ENCODE data around the gene RHBDF1.

RHBDF1 gene

DNA sequence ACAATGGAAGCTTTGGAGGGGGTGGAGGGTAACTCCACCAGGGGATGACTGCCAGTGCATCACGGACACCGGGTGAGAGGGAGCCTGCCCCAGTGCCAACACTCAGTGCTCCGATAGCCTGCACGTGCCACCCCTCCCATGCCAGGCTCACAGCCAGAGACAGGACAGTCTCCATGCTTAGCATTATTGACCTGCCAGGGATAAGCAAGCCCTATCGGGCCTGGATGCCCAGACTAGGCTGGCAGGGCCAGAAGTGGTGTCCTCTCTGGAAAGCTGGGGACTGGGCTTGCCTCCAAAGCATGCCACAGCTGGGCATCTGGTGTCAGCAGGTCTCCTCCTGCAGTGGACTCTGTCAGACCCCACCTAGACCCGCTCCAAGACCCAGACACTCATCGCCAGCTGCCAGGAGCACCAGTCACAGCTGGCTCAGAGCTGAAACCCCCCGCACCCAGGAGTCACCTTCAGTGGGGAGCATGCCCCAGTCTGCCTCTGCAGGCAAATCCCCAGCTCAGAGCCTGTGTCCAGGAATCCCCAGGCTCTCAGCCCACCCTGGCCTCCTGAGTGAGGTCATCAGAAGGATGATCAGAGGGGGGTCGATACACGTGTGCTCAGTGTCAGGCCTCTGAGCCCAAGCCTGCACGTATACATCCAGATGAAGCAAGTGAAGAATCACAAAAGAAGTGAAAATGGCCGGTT lies 1.8 kb upstream of the RHBDF1 start:
- no peak for ATAC-seq

DNA sequence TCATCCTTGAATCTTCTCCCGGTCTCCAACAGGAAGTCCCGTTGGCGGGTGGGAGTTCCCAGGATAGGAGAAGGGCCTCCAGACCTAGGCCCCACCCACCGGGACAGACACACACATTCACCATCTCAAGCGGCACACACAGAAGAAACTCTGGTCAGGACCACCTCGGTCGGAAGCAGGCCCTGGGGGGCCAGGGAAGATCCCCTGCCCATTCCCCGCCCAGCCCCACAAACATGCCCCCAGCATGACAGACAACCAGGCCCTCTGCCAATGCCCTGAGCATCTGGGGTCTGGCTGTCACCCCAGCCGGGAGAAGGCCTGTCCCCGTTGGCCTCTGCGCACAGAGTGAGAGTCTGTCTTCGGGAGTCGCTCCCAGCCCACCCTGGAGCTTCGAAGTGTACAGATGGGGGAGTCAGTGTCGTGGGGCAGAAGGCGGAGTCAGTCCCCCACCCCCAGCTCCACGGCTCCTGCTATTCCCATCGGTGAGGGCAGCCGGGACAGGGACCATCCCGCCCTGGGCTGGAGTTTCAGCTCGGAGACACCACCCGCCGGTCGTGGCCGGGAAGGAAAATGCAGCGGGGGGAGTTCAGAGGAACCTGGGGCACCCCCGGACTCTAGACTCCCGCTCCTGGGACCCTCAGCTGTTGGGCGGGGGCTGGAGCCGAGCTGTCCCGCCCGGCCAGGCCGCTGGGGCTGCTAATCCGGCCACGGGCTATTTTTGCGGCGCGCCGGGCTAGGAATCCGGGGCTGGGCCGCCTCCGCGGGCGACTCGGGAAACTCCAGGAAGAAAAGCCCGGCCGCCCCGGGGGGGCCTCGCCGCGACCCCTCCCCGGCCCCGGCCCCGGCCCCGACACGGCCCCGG lies 660 bp downstream of the RHBDF1 start:
- ATAC-seq, result peak; percentile 82
- TF ChIP-seq ZFP3 (CRISPR knock-in tag; IDR thresholded peaks at IDR 0.05), result no peak
- TF ChIP-seq, protein P1, sequence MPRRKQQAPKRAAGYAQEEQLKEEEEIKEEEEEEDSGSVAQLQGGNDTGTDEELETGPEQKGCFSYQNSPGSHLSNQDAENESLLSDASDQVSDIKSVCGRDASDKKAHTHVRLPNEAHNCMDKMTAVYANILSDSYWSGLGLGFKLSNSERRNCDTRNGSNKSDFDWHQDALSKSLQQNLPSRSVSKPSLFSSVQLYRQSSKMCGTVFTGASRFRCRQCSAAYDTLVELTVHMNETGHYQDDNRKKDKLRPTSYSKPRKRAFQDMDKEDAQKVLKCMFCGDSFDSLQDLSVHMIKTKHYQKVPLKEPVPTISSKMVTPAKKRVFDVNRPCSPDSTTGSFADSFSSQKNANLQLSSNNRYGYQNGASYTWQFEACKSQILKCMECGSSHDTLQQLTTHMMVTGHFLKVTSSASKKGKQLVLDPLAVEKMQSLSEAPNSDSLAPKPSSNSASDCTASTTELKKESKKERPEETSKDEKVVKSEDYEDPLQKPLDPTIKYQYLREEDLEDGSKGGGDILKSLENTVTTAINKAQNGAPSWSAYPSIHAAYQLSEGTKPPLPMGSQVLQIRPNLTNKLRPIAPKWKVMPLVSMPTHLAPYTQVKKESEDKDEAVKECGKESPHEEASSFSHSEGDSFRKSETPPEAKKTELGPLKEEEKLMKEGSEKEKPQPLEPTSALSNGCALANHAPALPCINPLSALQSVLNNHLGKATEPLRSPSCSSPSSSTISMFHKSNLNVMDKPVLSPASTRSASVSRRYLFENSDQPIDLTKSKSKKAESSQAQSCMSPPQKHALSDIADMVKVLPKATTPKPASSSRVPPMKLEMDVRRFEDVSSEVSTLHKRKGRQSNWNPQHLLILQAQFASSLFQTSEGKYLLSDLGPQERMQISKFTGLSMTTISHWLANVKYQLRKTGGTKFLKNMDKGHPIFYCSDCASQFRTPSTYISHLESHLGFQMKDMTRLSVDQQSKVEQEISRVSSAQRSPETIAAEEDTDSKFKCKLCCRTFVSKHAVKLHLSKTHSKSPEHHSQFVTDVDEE (CRISPR knock-in tag; IDR thresholded peaks at IDR 0.05), result no peak
- TF ChIP-seq, protein P2, sequence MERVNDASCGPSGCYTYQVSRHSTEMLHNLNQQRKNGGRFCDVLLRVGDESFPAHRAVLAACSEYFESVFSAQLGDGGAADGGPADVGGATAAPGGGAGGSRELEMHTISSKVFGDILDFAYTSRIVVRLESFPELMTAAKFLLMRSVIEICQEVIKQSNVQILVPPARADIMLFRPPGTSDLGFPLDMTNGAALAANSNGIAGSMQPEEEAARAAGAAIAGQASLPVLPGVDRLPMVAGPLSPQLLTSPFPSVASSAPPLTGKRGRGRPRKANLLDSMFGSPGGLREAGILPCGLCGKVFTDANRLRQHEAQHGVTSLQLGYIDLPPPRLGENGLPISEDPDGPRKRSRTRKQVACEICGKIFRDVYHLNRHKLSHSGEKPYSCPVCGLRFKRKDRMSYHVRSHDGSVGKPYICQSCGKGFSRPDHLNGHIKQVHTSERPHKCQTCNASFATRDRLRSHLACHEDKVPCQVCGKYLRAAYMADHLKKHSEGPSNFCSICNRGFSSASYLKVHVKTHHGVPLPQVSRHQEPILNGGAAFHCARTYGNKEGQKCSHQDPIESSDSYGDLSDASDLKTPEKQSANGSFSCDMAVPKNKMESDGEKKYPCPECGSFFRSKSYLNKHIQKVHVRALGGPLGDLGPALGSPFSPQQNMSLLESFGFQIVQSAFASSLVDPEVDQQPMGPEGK (CRISPR knock-in tag; IDR thresholded peaks at IDR 0.05; ENCODE audit: borderline replicate concordance), result no peak
- TF ChIP-seq RARB (CRISPR knock-in tag; IDR thresholded peaks at IDR 0.05), result no peak
- TF ChIP-seq ISL1 (CRISPR knock-in tag; IDR thresholded peaks at IDR 0.05), result no peak
- no peak for TF ChIP-seq ZNF8 (CRISPR knock-in tag; IDR thresholded peaks at IDR 0.05)
- TF ChIP-seq ESRRG (CRISPR knock-in tag; IDR thresholded peaks at IDR 0.05), result no peak
- TF ChIP-seq CSDC2 (CRISPR knock-in tag; IDR thresholded peaks at IDR 0.05), result no peak
- TF ChIP-seq ZC3H10 (CRISPR knock-in tag; IDR thresholded peaks at IDR 0.05), result no peak
- TF ChIP-seq ZNF70 (CRISPR knock-in tag; IDR thresholded peaks at IDR 0.05), result no peak
- no peak for TF ChIP-seq ARNTL (CRISPR knock-in tag; IDR thresholded peaks at IDR 0.05; ENCODE audit: borderline replicate concordance, low read depth)
- TF ChIP-seq ZNF565 (CRISPR knock-in tag; conservative IDR thresholded peaks at IDR 0.05; ENCODE audit: low read depth), result no peak
- TF ChIP-seq, protein P3, sequence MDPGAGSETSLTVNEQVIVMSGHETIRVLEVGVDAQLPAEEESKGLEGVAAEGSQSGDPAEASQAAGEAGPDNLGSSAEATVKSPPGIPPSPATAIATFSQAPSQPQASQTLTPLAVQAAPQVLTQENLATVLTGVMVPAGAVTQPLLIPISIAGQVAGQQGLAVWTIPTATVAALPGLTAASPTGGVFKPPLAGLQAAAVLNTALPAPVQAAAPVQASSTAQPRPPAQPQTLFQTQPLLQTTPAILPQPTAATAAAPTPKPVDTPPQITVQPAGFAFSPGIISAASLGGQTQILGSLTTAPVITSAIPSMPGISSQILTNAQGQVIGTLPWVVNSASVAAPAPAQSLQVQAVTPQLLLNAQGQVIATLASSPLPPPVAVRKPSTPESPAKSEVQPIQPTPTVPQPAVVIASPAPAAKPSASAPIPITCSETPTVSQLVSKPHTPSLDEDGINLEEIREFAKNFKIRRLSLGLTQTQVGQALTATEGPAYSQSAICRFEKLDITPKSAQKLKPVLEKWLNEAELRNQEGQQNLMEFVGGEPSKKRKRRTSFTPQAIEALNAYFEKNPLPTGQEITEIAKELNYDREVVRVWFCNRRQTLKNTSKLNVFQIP (CRISPR knock-in tag; IDR thresholded peaks at IDR 0.05; ENCODE audit: borderline replicate concordance, low read depth), result no peak
- TF ChIP-seq, protein P4, sequence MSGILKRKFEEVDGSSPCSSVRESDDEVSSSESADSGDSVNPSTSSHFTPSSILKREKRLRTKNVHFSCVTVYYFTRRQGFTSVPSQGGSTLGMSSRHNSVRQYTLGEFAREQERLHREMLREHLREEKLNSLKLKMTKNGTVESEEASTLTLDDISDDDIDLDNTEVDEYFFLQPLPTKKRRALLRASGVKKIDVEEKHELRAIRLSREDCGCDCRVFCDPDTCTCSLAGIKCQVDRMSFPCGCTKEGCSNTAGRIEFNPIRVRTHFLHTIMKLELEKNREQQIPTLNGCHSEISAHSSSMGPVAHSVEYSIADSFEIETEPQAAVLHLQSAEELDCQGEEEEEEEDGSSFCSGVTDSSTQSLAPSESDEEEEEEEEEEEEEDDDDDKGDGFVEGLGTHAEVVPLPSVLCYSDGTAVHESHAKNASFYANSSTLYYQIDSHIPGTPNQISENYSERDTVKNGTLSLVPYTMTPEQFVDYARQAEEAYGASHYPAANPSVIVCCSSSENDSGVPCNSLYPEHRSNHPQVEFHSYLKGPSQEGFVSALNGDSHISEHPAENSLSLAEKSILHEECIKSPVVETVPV (CRISPR knock-in tag; IDR thresholded peaks at IDR 0.05), result no peak
- TF ChIP-seq TCF4 (CRISPR knock-in tag; IDR thresholded peaks at IDR 0.05; ENCODE audit: borderline replicate concordance), result no peak

More for the DNA sequence above, 1.8 kb upstream of the RHBDF1 start:
- TF ChIP-seq TCF4 (CRISPR knock-in tag; IDR thresholded peaks at IDR 0.05; ENCODE audit: borderline replicate concordance), result no peak
- TF ChIP-seq, protein P2 (CRISPR knock-in tag; IDR thresholded peaks at IDR 0.05; ENCODE audit: borderline replicate concordance), result no peak
- no peak for TF ChIP-seq TOX (CRISPR knock-in tag; IDR thresholded peaks at IDR 0.05; ENCODE audit: borderline replicate concordance)
- TF ChIP-seq RARB (CRISPR knock-in tag; IDR thresholded peaks at IDR 0.05), result no peak
- TF ChIP-seq ZNF8 (CRISPR knock-in tag; IDR thresholded peaks at IDR 0.05), result no peak
- TF ChIP-seq, protein P1 (CRISPR knock-in tag; IDR thresholded peaks at IDR 0.05), result no peak
- TF ChIP-seq, protein P3 (CRISPR knock-in tag; IDR thresholded peaks at IDR 0.05; ENCODE audit: borderline replicate concordance, low read depth), result no peak
- TF ChIP-seq SNAI2 (CRISPR knock-in tag; IDR thresholded peaks at IDR 0.05), result no peak
- TF ChIP-seq OSR1 (CRISPR knock-in tag; IDR thresholded peaks at IDR 0.05), result no peak
- no peak for TF ChIP-seq ZNF565 (CRISPR knock-in tag; conservative IDR thresholded peaks at IDR 0.05; ENCODE audit: low read depth)
- no peak for TF ChIP-seq PPARA (CRISPR knock-in tag; IDR thresholded peaks at IDR 0.05; ENCODE audit: borderline replicate concordance)
- no peak for TF ChIP-seq GLIS3 (CRISPR knock-in tag; IDR thresholded peaks at IDR 0.05)
- TF ChIP-seq BACH2 (CRISPR knock-in tag; IDR thresholded peaks at IDR 0.05; ENCODE audit: borderline replicate concordance), result no peak
